ENCODE measurements around the gene ST6GAL1. TPM values are rescaled to one million over a fixed set of nuclear protein-coding genes. Genes with fewer than 3 reads are reported as not detected.
A peak's percentile ranks its signal among the peaks of the same experiment; 100 is the strongest.

Gene ST6GAL1
- total RNA-seq, 1 donor from 2014 or later = 147 TPM

DNA sequence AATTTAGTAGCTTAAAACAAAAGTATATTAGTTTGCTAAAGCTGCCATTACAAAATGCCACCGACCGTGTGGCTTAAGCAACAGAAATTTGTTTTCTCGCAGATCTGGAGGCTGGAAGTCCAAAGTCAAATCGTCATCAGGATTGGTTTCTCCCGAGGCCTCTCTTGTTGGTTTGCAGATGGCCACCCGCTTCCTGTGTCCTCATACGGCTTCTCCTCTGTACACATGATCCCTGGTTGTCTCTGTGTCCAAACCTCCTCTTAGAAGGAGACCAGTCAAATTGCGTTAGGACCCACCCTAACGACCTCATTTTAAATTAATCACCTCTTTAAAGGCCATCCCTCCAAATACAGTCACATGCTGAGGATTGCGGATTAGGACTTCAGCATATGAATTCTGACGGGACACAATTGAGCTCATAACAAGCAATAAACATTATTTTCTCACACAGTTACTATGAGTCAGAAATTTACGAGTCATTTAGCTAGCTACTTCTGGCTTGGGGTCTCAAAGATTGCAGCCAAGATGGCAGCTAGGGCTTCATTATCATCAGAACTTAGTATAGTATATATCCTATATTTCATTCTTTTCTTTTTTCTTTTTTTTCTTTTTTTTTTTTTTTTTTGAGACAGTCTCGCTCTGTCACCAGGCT, 150.6 kb downstream of the ST6GAL1 start:
- H3K27ac Mint-ChIP-seq = no peak overlapping the region

DNA sequence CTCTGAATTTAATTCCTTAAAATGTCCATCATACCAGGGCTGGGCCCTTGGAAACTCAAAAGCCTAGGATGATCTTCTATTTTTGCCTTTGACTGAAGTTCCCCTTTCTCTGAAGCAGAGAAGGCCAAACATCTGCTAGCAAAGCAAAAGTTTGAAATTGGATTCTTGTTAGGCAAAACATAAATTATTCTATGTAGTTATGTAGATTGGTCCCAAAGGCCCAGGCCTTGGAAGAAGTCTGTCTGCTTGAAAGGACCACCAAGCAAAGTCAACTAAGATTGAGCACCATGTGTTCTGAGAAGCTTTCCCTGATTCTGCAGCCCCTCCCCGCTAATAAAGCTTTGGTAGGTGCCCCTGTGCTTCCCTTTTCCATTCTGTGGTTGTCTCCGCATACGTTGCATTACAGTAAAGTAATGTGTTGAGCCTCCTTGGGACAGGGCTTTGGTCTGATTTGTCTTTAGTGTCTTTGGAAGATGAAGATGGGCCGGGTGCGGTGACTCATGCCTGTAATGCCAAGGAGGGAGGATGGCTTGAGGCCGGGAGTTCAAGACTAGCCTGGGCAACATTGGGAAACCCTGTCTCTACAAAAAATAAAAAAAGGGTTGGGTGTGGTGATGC, 152.5 kb downstream of the ST6GAL1 start:
- Mint-ChIP-seq H3K27ac (no peak overlapping the region), H3K27me3 (ENCODE audit: insufficient read depth) (no peaks in the 10 kb centered on the region), H3K4me1 (ENCODE audit: low read depth) (peaks cover 13% of the 10 kb centered on the region), H3K36me3 (ENCODE audit: low read depth) (peaks cover 14% of the 10 kb centered on the region), H3K4me3 (no peak overlapping the region), H3K9me3 (peaks cover 9% of the 10 kb centered on the region)
- intact Hi-C loops (cut with micrococcal nuclease) = no loop called here
- no peak for DNase-seq (ENCODE audit: low spot score)

More for the DNA sequence above, 150.6 kb downstream of the ST6GAL1 start:
- H3K36me3 Mint-ChIP-seq (ENCODE audit: low read depth) = peaks cover 25% of the 10 kb centered on the region
- no peaks in the 10 kb centered on the region for H3K27me3 Mint-ChIP-seq (ENCODE audit: insufficient read depth)
- no peaks in the 10 kb centered on the region for H3K9me3 Mint-ChIP-seq
- H3K4me3 Mint-ChIP-seq = no peak overlapping the region
- intact Hi-C loops (cut with micrococcal nuclease) = no loop called here
- no peak for DNase-seq (ENCODE audit: low spot score)
- peaks cover 13% of the 10 kb centered on the region for H3K4me1 Mint-ChIP-seq (ENCODE audit: low read depth)

GRCh38 chr3:187084126-187084525, 153.8 kb downstream of the ST6GAL1 start:
- peaks cover 3% of the 10 kb centered on the region for H3K27me3 Mint-ChIP-seq (ENCODE audit: insufficient read depth)
- no peak overlapping the region for H3K4me3 Mint-ChIP-seq
- peaks cover 12% of the 10 kb centered on the region for H3K36me3 Mint-ChIP-seq (ENCODE audit: low read depth)
- no peak overlapping the region for H3K27ac Mint-ChIP-seq
- intact Hi-C loops (cut with micrococcal nuclease) = no loop called here
- H3K9me3 Mint-ChIP-seq = peaks cover 21% of the 10 kb centered on the region
- peaks cover 13% of the 10 kb centered on the region for H3K4me1 Mint-ChIP-seq (ENCODE audit: low read depth)
- DNase-seq (ENCODE audit: low spot score) = no peak

DNA sequence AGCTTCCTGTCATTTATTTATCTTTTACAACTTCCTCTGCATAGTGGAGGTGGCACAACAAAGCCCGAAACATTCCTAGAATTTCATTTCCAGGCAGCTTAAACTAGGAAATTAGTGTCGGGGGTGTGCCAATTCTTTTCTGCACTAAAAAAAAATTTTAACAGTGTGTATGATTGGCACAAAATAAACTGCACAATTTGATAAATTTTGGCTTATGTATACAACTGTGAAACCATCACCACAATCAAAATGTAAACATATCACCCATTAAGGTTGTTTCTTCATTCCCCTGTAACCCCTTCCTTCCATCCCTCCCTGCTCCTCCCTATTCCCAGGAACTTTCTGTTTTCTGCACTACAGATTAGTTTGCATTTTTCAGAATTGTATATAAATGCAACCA, 154.3 kb downstream of the ST6GAL1 start:
- Mint-ChIP-seq H3K4me3 (no peak overlapping the region), H3K36me3 (ENCODE audit: low read depth) (peaks cover 15% of the 10 kb centered on the region), H3K27ac (no peak overlapping the region), H3K4me1 (ENCODE audit: low read depth) (peaks cover 13% of the 10 kb centered on the region), H3K9me3 (peaks cover 23% of the 10 kb centered on the region), H3K27me3 (ENCODE audit: insufficient read depth) (peaks cover 4% of the 10 kb centered on the region)
- DNase-seq (ENCODE audit: low spot score) = no peak
- intact Hi-C loops (cut with micrococcal nuclease) = no loop called here

DNA sequence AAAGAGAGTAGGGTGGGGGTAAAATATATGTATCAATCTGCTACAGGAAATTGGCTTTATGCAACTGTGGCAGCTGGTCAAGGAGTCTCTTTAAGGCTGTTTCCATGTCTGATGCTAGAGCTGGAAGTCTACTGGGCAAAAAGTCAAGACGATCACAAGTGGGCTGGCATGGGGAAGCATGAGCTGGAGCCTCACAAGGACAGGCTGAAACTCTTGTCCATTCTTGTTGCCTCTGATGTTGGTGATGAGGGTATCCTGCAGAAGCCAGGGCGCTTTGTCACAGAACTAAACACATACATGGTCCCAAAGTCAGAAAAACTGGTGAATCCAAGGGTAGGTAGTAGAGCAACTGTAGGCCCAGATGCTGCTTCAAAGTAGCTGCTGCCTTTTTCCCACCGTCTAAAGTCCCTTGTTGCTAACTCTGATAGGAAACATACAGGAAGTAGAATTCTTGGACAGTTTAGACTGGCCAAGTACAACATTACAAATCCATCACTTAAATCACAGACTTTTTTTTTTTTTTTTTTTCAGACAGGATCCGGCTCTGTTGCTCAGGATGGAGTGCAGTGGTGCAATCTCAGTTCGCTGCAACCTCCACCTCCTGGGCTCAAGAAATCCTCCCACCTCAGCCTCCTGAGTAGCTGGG, 154.8 kb downstream of the ST6GAL1 start:
- no peak overlapping the region for H3K27ac Mint-ChIP-seq
- intact Hi-C loops (cut with micrococcal nuclease) = no loop called here
- no peak overlapping the region for H3K4me3 Mint-ChIP-seq
- H3K4me1 Mint-ChIP-seq (ENCODE audit: low read depth) = peaks cover 13% of the 10 kb centered on the region
- H3K36me3 Mint-ChIP-seq (ENCODE audit: low read depth) = peaks cover 15% of the 10 kb centered on the region
- peaks cover 4% of the 10 kb centered on the region for H3K27me3 Mint-ChIP-seq (ENCODE audit: insufficient read depth)
- DNase-seq (ENCODE audit: low spot score) = no peak
- peaks cover 23% of the 10 kb centered on the region for H3K9me3 Mint-ChIP-seq

- Mint-ChIP-seq H3K9me3 (peaks cover 23% of the 10 kb centered on the region), H3K27ac (no peak overlapping the region), H3K4me3 (no peak overlapping the region), H3K27me3 (ENCODE audit: insufficient read depth) (peaks cover 8% of the 10 kb centered on the region), H3K4me1 (ENCODE audit: low read depth) (peaks cover 13% of the 10 kb centered on the region), H3K36me3 (ENCODE audit: low read depth) (peaks cover 15% of the 10 kb centered on the region)
- no peak for DNase-seq (ENCODE audit: low spot score)
- intact Hi-C loops (cut with micrococcal nuclease) = no loop called here
Measured at GRCh38 chr3:187085933-187086332, 155.6 kb downstream of the ST6GAL1 start.

- no peak for DNase-seq (ENCODE audit: low spot score)
- Mint-ChIP-seq H3K4me1 (ENCODE audit: low read depth) (peaks cover 13% of the 10 kb centered on the region), H3K27ac (no peak overlapping the region), H3K27me3 (ENCODE audit: insufficient read depth) (peaks cover 11% of the 10 kb centered on the region), H3K4me3 (no peak overlapping the region), H3K9me3 (peaks cover 23% of the 10 kb centered on the region), H3K36me3 (ENCODE audit: low read depth) (peaks cover 15% of the 10 kb centered on the region)
- intact Hi-C loops (cut with micrococcal nuclease) = no loop called here
Measured at GRCh38 chr3:187086831-187087230, 156.5 kb downstream of the ST6GAL1 start.

- DNase-seq (ENCODE audit: low spot score) = no peak
- Mint-ChIP-seq H3K4me1 (ENCODE audit: low read depth) (peaks cover 8% of the 10 kb centered on the region), H3K4me3 (no peak overlapping the region), H3K9me3 (peaks cover 32% of the 10 kb centered on the region), H3K27ac (no peak overlapping the region), H3K27me3 (ENCODE audit: insufficient read depth) (peaks cover 11% of the 10 kb centered on the region), H3K36me3 (ENCODE audit: low read depth) (peaks cover 15% of the 10 kb centered on the region)
- intact Hi-C loops (cut with micrococcal nuclease) = no loop called here
Measured at GRCh38 chr3:187088701-187089100, 158.4 kb downstream of the ST6GAL1 start.

- Mint-ChIP-seq H3K9me3 (peaks cover 35% of the 10 kb centered on the region), H3K4me1 (ENCODE audit: low read depth) (peaks cover 20% of the 10 kb centered on the region), H3K36me3 (ENCODE audit: low read depth) (peaks cover 10% of the 10 kb centered on the region), H3K4me3 (no peak overlapping the region), H3K27me3 (ENCODE audit: insufficient read depth) (peaks cover 13% of the 10 kb centered on the region), H3K27ac (no peak overlapping the region)
- intact Hi-C loops (cut with micrococcal nuclease) = no loop called here
- no peak for DNase-seq (ENCODE audit: low spot score)
Measured at GRCh38 chr3:187093320-187093719, 163.0 kb downstream of the ST6GAL1 start.

DNA sequence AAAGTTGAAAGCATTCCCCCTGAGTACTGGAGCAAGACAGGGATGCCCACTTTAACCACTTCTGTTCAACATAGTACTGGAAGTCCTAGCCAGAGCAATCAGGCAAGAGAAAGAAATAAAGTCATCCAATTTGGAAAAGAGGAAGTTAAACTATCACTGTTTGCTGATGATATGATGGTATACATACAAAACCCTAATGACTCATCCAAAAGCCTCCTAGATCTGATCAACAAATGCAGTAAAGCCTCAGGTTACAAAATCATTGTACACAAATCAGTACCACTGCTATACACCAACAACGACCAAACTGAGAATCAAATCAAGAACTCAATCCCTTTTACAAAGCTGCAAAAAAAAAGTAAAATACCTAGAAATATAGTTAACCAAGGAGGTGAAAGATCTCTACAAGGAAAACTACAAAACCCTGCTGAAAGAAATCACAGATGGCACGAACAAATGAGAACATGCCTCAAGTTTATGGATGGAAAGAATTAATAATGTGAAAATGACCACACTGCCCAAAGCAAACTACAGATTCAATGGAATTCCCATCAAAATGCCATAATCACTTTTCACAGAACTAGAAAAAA, 168.7 kb downstream of the ST6GAL1 start:
- H3K4me3 Mint-ChIP-seq = no peak overlapping the region
- H3K4me1 Mint-ChIP-seq (ENCODE audit: low read depth) = peaks cover 46% of the 10 kb centered on the region
- intact Hi-C loops (cut with micrococcal nuclease) = no loop called here
- DNase-seq (ENCODE audit: low spot score) = no peak
- H3K9me3 Mint-ChIP-seq = peaks cover 13% of the 10 kb centered on the region
- peaks cover 2% of the 10 kb centered on the region for H3K27me3 Mint-ChIP-seq (ENCODE audit: insufficient read depth)
- no peak overlapping the region for H3K27ac Mint-ChIP-seq
- peaks cover 2% of the 10 kb centered on the region for H3K36me3 Mint-ChIP-seq (ENCODE audit: low read depth)

- peak; percentile 38 for DNase-seq (ENCODE audit: low spot score)
- H3K4me3 Mint-ChIP-seq = peak overlapping the region; percentile 12
- H3K9me3 Mint-ChIP-seq = peaks cover 7% of the 10 kb centered on the region
- peak overlapping the region; percentile 9 for H3K27ac Mint-ChIP-seq
- H3K4me1 Mint-ChIP-seq (ENCODE audit: low read depth) = peaks cover 45% of the 10 kb centered on the region
- intact Hi-C loops (cut with micrococcal nuclease) = no loop called here
- H3K36me3 Mint-ChIP-seq (ENCODE audit: low read depth) = peaks cover 3% of the 10 kb centered on the region
- H3K27me3 Mint-ChIP-seq (ENCODE audit: insufficient read depth) = no peaks in the 10 kb centered on the region
Measured at GRCh38 chr3:187101184-187102072, 171.1 kb downstream of the ST6GAL1 start.

DNA sequence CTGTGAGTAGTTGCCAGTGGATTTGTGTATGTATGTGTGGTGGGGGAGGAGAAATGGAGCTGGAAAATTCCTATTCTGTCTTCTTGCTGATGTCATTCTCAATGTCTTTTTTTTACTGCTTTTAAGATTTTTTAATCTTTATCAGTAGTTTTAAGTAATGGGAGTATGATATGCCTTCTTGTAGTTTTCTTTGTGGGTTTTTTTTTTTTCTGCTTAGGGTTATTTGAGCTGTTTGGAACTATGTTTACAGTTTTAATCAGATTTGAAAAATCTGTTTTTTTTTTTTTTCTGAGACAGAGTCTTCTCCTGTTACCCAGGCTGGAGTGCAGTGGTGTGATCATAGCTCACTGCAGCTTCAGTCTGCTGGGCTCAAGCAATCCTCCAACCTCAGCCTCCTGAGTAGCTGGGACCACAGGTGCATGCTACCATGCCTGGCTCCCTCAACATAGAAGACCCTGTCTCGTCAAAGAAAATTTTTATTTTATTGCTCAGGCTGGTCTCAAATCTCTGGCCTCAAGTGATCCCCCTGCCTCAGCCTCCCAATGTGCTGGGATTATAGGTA, 171.8 kb downstream of the ST6GAL1 start:
- H3K27me3 Mint-ChIP-seq (ENCODE audit: insufficient read depth) = no peaks in the 10 kb centered on the region
- H3K27ac Mint-ChIP-seq = peak overlapping the region; percentile 9
- DNase-seq (ENCODE audit: low spot score) = no peak
- H3K36me3 Mint-ChIP-seq (ENCODE audit: low read depth) = peaks cover 4% of the 10 kb centered on the region
- peak overlapping the region; percentile 12 for H3K4me3 Mint-ChIP-seq
- H3K9me3 Mint-ChIP-seq = peaks cover 2% of the 10 kb centered on the region
- H3K4me1 Mint-ChIP-seq (ENCODE audit: low read depth) = peaks cover 38% of the 10 kb centered on the region
- intact Hi-C loops (cut with micrococcal nuclease) = no loop called here
